D721Med (cell line): Measurements from ENCODE around the gene TSPAN7.
A peak's percentile ranks its signal among the peaks of the same experiment; 100 is the strongest.

ENCODE experiments used
- DNase-seq: peaks from one replicate; pipeline ENCODE4 v3.0.0; 2011; ENCODE audit warnings: low spot score; ENCODE audit not compliant: insufficient read length
- FAIRE-seq: peaks from 2 replicates; lab custom pipeline; 2011; peaks lifted over from hg19 to GRCh38; lab: Jason Lieb, UNC
- CTCF ChIP-seq: IDR thresholded peaks from 2 replicates; pipeline ENCODE4 v1.5.1; 2012; ENCODE audit warnings: mild to moderate bottlenecking, control low read depth; ENCODE audit not compliant: insufficient read depth; ENCODE audit errors: missing control alignments

Gene TSPAN7

GRCh38 chrX:38538134-38538533 is 23.2 kb upstream of the TSPAN7 start:
- no peak for FAIRE-seq
- no peak for DNase-seq
- no peak for TF ChIP-seq CTCF

- FAIRE-seq (no peak), DNase-seq (no peak)
- TF ChIP-seq CTCF: no peak
Observed at GRCh38 chrX:38539748-38540147, 21.6 kb upstream of the TSPAN7 start.

- DNase-seq: no peak
- no peak for TF ChIP-seq CTCF
- FAIRE-seq: no peak
Observed at GRCh38 chrX:38548508-38548907, 12.8 kb upstream of the TSPAN7 start.

GRCh38 chrX:38552721-38553120 is 8.6 kb upstream of the TSPAN7 start:
- FAIRE-seq: no peak
- DNase-seq: no peak
- no peak for TF ChIP-seq CTCF

- TF ChIP-seq CTCF: no peak
- DNase-seq (no peak), FAIRE-seq (no peak)
Observed at GRCh38 chrX:38558686-38559085, 2.7 kb upstream of the TSPAN7 start.

- DNase-seq (no peak), FAIRE-seq (peak; percentile 58)
- no peak for TF ChIP-seq CTCF
Observed at GRCh38 chrX:38560776-38561125, 591 bp upstream of the TSPAN7 start.

- peak; percentile 4 for TF ChIP-seq CTCF
- FAIRE-seq (no peak), DNase-seq (no peak)
Observed at GRCh38 chrX:38561951-38562719, 793 bp downstream of the TSPAN7 start.
